Gastrocnemius medialis (tissue), 4 donors: Measurements from ENCODE around the gene ZDHHC6. TPM values are rescaled to one million over a fixed set of nuclear protein-coding genes. Genes with fewer than 3 reads are reported as not detected.

ENCODE experiments used
- ATAC-seq, 2 donors: fragments of 150-250 bp; one replicate each; pipeline ENCODE4 v1.9.1; 2016
- DNase-seq, 2 donors: peaks; one replicate each; pipeline ENCODE4 v3.0.0-alpha.2; 2019
- H3K27ac ChIP-seq, 4 donors: fragments of 200-600 bp; sonication (generic); 1 replicate in 1 of 4; 2 replicates in 3 of 4; pipeline ENCODE4 v1.5.1; 2016 to 2018; ENCODE audit warnings: mild to moderate bottlenecking in 2 of 4, moderate library complexity in 1 of 4
- H3K27me3 ChIP-seq, 3 donors: fragments of 200-600 bp; sonication (generic) in 2 of 3; 1 replicate in 1 of 3; 2 replicates in 2 of 3; pipeline versions ENCODE4 v1.5.1 to v1.6.0; 2016 to 2019; ENCODE audit warnings: mild to moderate bottlenecking in 1 of 3, moderate library complexity in 1 of 3
- H3K36me3 ChIP-seq, 2 donors: fragments of 200-600 bp; sonication (generic) in 1 of 2; one replicate each; pipeline ENCODE4 v1.5.1; 2017 to 2018
- H3K4me1 ChIP-seq, 2 donors: fragments of 200-600 bp; sonication (generic) in 1 of 2; one replicate each; pipeline ENCODE4 v1.5.1; 2016 to 2017; ENCODE audit warnings: mild to moderate bottlenecking in 2 of 2
- H3K4me3 ChIP-seq, 4 donors: fragments of 200-600 bp; sonication (generic) in 3 of 4; 1 replicate in 1 of 4; 2 replicates in 3 of 4; pipeline ENCODE4 v1.5.1; 2016 to 2019; ENCODE audit warnings: mild to moderate bottlenecking in 2 of 4
- H3K9me3 ChIP-seq, 3 donors: fragments of 200-600 bp; sonication (generic) in 2 of 3; 1 replicate in 1 of 3; 2 replicates in 2 of 3; pipeline ENCODE4 v1.5.1; 2016 to 2019
- POLR2A ChIP-seq, 2 donors: fragments of 450-650 bp; IDR thresholded peaks; one replicate each; pipeline ENCODE4 v1.6.1; 2017; ENCODE audit warnings: antibody characterized with exemption in 2 of 2, mild to moderate bottlenecking in 2 of 2, moderate library complexity in 2 of 2
- in situ Hi-C, 4 donors: fragments of 200-750 bp; cut with MboI; loops; one replicate each; pipeline versions ENCODE4 v1.15.0 to v1.8.0; 2017; ENCODE audit warnings: low sequenced_read_pairs in 4 of 4
- intact Hi-C: fragments of 100-400 bp; cut with DNase I; formaldehyde crosslinking; loops from one replicate; pipeline ENCODE4 v1.15.1; 2023; ENCODE audit warnings: low total_unique reads
- total RNA-seq, 4 donors: library from RNA; depleted of rRNA; stranded (reverse); fragments of >200 nt; gene quantifications; one replicate each; pipeline versions ENCODE4 v1.1.0 to v1.2.3, GENCODE V29; 2016
- TF ChIP-seq, protein P1 (sequence below), 5 experiments: fragments of 450-650 bp in 3 of 5; fragments of 200-600 bp in 2 of 5; sonication (generic) in 2 of 5; IDR thresholded peaks in 4 of 5; conservative IDR thresholded peaks in 1 of 5; 1 replicate in 4 of 5; 2 replicates in 1 of 5; pipeline ENCODE4 v1.5.1; 2016 to 2019; ENCODE audit warnings: antibody characterized with exemption in 5 of 5, mild to moderate bottlenecking in 3 of 5, moderate library complexity in 3 of 5

Gene ZDHHC6, protein sequence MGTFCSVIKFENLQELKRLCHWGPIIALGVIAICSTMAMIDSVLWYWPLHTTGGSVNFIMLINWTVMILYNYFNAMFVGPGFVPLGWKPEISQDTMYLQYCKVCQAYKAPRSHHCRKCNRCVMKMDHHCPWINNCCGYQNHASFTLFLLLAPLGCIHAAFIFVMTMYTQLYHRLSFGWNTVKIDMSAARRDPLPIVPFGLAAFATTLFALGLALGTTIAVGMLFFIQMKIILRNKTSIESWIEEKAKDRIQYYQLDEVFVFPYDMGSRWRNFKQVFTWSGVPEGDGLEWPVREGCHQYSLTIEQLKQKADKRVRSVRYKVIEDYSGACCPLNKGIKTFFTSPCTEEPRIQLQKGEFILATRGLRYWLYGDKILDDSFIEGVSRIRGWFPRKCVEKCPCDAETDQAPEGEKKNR
- 10 to 100 TPM in 2 of 4 donors, 1 to 10 TPM in 2; 7.4 to 11.7 (median 9.7) TPM for total RNA-seq

DNA sequence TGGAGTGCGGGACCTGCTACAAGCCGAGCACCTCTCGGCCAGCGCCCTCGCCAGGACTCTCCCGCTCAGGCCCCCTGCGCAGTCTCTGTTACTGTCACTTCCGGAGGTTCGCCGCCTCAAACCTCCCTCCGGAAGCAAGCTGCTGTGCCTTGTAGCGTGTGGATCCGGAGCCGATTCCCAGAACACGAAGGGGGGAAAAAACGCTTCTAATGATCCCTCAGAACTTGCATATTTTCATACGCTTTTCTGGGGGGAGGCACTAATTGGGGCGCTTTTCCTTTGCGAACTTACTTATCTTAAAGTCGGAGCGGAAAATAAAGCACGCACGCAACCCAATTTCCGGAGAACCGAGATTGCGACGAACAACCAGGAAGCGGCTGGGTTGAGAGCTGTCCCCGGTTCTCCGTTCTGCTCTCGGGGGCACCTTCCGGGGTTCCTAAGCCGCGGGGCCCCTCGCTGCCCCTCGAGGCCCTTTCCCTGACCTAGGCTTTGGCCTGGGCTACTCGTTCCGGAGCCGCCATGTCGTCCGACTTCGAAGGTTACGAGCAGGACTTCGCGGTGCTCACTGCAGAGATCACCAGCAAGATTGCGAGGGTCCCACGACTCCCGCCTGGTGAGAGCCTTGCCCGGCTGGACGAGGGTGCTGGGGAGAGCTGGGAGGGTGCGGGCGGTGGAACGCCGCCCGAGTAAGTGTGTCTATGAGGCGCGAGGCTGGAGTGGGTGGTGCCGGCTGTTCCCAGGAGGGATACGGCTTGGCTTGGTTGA is at the start of gene ZDHHC6, which contains the start of gene VTI1A:
Gene ZDHHC6, minus strand, starts transcription at position 60 of the 765 bp plus-strand sequence. CDS start 1,478 bp downstream, outside the sequence.
Gene VTI1A, plus strand, starts transcription at position 361 of the 765 bp plus-strand sequence. Its CDS starts 159 bp downstream, at position 520.
- Histone ChIP-seq H3K27me3 (no peaks in the 10 kb centered on the region), H3K36me3 (peaks cover 0 to 30% of the 10 kb centered on the region in 2 donors), H3K4me1 (peaks cover 18 to 19% of the 10 kb centered on the region in 2 donors), H3K9me3 (no peaks in the 10 kb centered on the region), H3K4me3 (peak within 1 kb of the TSS; percentile 65 to 100 (median 92)), H3K27ac (peak within 1 kb of the TSS; percentile 88 to 95 (median 92))
- TF ChIP-seq, protein P1, sequence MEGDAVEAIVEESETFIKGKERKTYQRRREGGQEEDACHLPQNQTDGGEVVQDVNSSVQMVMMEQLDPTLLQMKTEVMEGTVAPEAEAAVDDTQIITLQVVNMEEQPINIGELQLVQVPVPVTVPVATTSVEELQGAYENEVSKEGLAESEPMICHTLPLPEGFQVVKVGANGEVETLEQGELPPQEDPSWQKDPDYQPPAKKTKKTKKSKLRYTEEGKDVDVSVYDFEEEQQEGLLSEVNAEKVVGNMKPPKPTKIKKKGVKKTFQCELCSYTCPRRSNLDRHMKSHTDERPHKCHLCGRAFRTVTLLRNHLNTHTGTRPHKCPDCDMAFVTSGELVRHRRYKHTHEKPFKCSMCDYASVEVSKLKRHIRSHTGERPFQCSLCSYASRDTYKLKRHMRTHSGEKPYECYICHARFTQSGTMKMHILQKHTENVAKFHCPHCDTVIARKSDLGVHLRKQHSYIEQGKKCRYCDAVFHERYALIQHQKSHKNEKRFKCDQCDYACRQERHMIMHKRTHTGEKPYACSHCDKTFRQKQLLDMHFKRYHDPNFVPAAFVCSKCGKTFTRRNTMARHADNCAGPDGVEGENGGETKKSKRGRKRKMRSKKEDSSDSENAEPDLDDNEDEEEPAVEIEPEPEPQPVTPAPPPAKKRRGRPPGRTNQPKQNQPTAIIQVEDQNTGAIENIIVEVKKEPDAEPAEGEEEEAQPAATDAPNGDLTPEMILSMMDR (IDR thresholded peaks at IDR 0.05 in 4 of 5, conservative IDR thresholded peaks at IDR 0.05 in 1 of 5) = peak in 2 of 5 experiments; percentile 17 to 26
- peak in 1 of 2 donors; percentile 58 for TF ChIP-seq POLR2A (IDR thresholded peaks at IDR 0.05)
- peak; percentile 96 to 98 for ATAC-seq
- intact Hi-C loops (loop anchor here (1.0 to 5.0 kb wide), 2 partner anchors 25 to 265 kb away; partner anchors contain the start of gene GPAM), in situ Hi-C loops (loop anchor here in 3 of 4 donors (25.0 kb wide), 1 partner anchor 260 kb away; the partner anchor contains the start of gene GPAM (in 3 of the 3))
- peak; percentile 71 to 83 for DNase-seq

DNA sequence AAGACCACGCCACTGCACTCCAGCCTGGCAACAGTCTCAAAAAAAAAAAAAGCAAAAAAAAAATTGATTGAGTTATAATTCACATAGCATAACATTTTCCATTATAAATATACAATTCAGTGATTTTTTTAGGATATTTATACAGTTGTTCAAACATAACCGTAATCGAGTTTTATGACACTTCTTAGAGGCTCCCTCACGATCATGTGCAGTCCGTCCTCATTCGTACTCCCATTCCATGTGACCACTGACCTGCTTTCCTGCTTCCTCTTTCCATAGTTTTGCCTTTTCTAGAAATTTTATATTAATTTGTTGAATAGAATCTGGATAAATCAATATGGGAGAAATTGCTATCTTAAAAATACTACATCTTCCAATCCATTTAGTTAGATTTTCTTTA is 46.0 kb upstream of the ZDHHC6 start:
- H3K4me3 ChIP-seq = no peak overlapping the region
- no peaks in the 10 kb centered on the region for H3K36me3 ChIP-seq
- no peak overlapping the region for H3K27ac ChIP-seq
- H3K9me3 ChIP-seq = no peaks in the 10 kb centered on the region
- H3K4me1 ChIP-seq = peaks cover 9 to 12% of the 10 kb centered on the region in 2 donors
- TF ChIP-seq POLR2A (IDR thresholded peaks at IDR 0.05) = no peak
- TF ChIP-seq, protein P1 (IDR thresholded peaks at IDR 0.05 in 4 of 5, conservative IDR thresholded peaks at IDR 0.05 in 1 of 5) = no peak
- in situ Hi-C loops = no loop called here
- ATAC-seq (no peak), DNase-seq (no peak)
- no peaks in the 10 kb centered on the region for H3K27me3 ChIP-seq
- intact Hi-C loops = no loop called here

DNA sequence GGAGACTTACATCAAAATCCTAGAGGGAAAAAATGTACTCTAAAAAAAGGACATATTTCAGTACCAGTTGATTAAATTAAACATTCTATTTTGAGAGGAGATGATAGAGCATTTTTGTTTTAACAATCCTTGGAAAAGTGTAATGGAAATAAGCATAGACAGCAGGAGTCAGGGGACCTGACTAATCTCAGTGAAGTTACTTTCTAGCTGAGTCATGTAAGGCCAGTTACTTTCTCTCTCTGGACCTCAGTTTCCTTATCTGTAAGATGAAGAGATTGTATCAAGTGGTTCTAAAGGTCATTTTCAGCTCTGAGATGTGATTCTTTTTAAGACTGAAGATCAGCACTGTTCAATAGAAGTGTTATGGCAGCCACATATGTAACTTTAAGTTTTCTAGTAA is 44.4 kb upstream of the ZDHHC6 start:
- Histone ChIP-seq H3K4me1 (peaks cover 9 to 12% of the 10 kb centered on the region in 2 donors), H3K36me3 (no peaks in the 10 kb centered on the region), H3K27ac (no peak overlapping the region), H3K4me3 (no peak overlapping the region), H3K27me3 (no peaks in the 10 kb centered on the region), H3K9me3 (no peaks in the 10 kb centered on the region)
- in situ Hi-C loops = no loop called here
- no peak for DNase-seq
- no peak for ATAC-seq
- no peak for TF ChIP-seq POLR2A (IDR thresholded peaks at IDR 0.05)
- TF ChIP-seq, protein P1 (IDR thresholded peaks at IDR 0.05 in 4 of 5, conservative IDR thresholded peaks at IDR 0.05 in 1 of 5) = no peak
- intact Hi-C loops = no loop called here

DNA sequence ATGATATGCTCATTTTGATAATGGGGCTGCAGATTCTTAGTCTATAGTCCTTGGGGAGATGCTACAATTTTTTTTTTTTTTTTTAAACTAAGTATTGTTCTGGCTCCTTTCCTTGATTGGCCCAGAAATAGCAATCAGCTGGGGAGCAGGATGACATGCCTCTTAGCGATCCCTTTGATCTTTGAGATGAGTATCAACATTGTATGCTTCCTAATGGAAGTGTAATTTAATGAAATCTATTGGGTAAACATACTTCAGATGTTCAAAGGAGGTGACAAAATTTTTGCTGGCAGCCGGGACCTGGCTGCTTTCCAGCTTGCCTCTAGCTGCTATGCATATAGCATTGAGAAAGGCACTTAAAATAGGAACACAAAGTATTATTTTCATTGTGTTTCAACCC is 43.8 kb upstream of the ZDHHC6 start:
- in situ Hi-C loops (no loop called here), intact Hi-C loops (no loop called here)
- ATAC-seq (no peak), DNase-seq (peak in 1 of 2 donors; percentile 13)
- H3K27me3 ChIP-seq = no peaks in the 10 kb centered on the region
- TF ChIP-seq, protein P1 (IDR thresholded peaks at IDR 0.05 in 4 of 5, conservative IDR thresholded peaks at IDR 0.05 in 1 of 5) = no peak
- no peak for TF ChIP-seq POLR2A (IDR thresholded peaks at IDR 0.05)
- no peak overlapping the region for H3K4me3 ChIP-seq
- H3K27ac ChIP-seq = no peak overlapping the region
- H3K9me3 ChIP-seq = no peaks in the 10 kb centered on the region
- no peaks in the 10 kb centered on the region for H3K36me3 ChIP-seq
- peaks cover 9 to 12% of the 10 kb centered on the region in 2 donors for H3K4me1 ChIP-seq
